WTC11 (cell line): ENCODE results near the gene KIF11. TPM values are rescaled to one million over a fixed set of nuclear protein-coding genes. Genes with fewer than 3 reads are reported as not detected.

Source experiments
- ATAC-seq: fragments of 200-7000 bp; cut with Tn5 transposase; 2 replicates; pipeline ENCODE4 v1.10.0; 2021; ENCODE audit warnings: mild to moderate bottlenecking, moderate library complexity
- CTCF ChIA-PET: fragments of 300-600 bp; sonication (Branson Sonifier 250); formaldehyde crosslinking; loops from one replicate; lab custom pipeline; 2021; ENCODE audit warnings: antibody characterized with exemption; lab: Charles Lee
- POLR2A ChIA-PET: fragments of 350-600 bp; sonication (Branson Sonifier 250); formaldehyde crosslinking; loops from one replicate; lab custom pipeline; 2021; ENCODE audit warnings: antibody characterized with exemption; lab: Charles Lee
- DNase-seq: peaks from one replicate; pipeline ENCODE4 v3.0.0; 2021; ENCODE audit warnings: low spot score
- H3K27ac Mint-ChIP-seq: 2 replicates; pipeline ENCODE4 v1.8.0; 2021; ENCODE audit warnings: mixed read lengths
- H3K27me3 Mint-ChIP-seq: 2 replicates; pipeline ENCODE4 v1.8.0; 2021; ENCODE audit warnings: low read depth, mild to moderate bottlenecking, moderate library complexity, mixed read lengths
- H3K36me3 Mint-ChIP-seq: 2 replicates; pipeline ENCODE4 v1.8.0; 2021; ENCODE audit warnings: mixed read lengths
- H3K4me1 Mint-ChIP-seq: 2 replicates; pipeline ENCODE4 v1.8.0; 2022; ENCODE audit warnings: mixed read lengths
- H3K4me3 Mint-ChIP-seq: 2 replicates; pipeline ENCODE4 v1.8.0; 2021; ENCODE audit warnings: mild to moderate bottlenecking, moderate library complexity, mixed read lengths
- H3K9me3 Mint-ChIP-seq: 2 replicates; pipeline ENCODE4 v1.8.0; 2021; ENCODE audit warnings: mixed read lengths
- AFF4 ChIP-seq: sonication (generic); formaldehyde crosslinking; IDR thresholded peaks from 2 replicates; pipeline ENCODE4 v1.8.1; 2023; ENCODE audit warnings: mild to moderate bottlenecking, missing genetic modification reagents, borderline replicate concordance
- ATF3 ChIP-seq: sonication (generic); formaldehyde crosslinking; conservative IDR thresholded peaks from 2 replicates; pipeline ENCODE4 v1.8.1; 2022; ENCODE audit warnings: mild to moderate bottlenecking, missing genetic modification reagents
- CREM ChIP-seq: sonication (generic); formaldehyde crosslinking; IDR thresholded peaks from 2 replicates; pipeline ENCODE4 v1.8.1; 2022; ENCODE audit warnings: mild to moderate bottlenecking, missing genetic modification reagents, moderate library complexity
- CTCF ChIP-seq: fragments of 200-600 bp; IDR thresholded peaks from 2 replicates; pipeline ENCODE4 v1.8.0; 2022; ENCODE audit warnings: antibody characterized with exemption
- E2F1 ChIP-seq: sonication (generic); formaldehyde crosslinking; IDR thresholded peaks from 2 replicates; pipeline ENCODE4 v1.8.0; 2022; ENCODE audit warnings: mild to moderate bottlenecking, missing genetic modification reagents
- FOXP1 ChIP-seq: sonication (generic); formaldehyde crosslinking; IDR thresholded peaks from 2 replicates; pipeline ENCODE4 v1.8.0; 2022; ENCODE audit warnings: missing genetic modification reagents, mild to moderate bottlenecking, moderate library complexity, borderline replicate concordance
- FOXP4 ChIP-seq: sonication (generic); formaldehyde crosslinking; IDR thresholded peaks from 2 replicates; pipeline ENCODE4 v1.8.0; 2022; ENCODE audit warnings: mild to moderate bottlenecking, missing genetic modification reagents
- GABPB1 ChIP-seq: sonication (generic); formaldehyde crosslinking; IDR thresholded peaks from 2 replicates; pipeline ENCODE4 v1.8.1; 2023; ENCODE audit warnings: mild to moderate bottlenecking, missing genetic modification reagents
- MXD4 ChIP-seq: fragments of 250-450 bp; sonication (Bioruptor Pico); IDR thresholded peaks from 2 replicates; pipeline ENCODE4 v1.8.0; 2021; ENCODE audit warnings: mild to moderate bottlenecking, moderate library complexity, borderline replicate concordance
- NR2C2 ChIP-seq: sonication (generic); formaldehyde crosslinking; IDR thresholded peaks from 2 replicates; pipeline ENCODE4 v1.8.0; 2022; ENCODE audit warnings: mild to moderate bottlenecking, missing genetic modification reagents
- NR3C1 ChIP-seq: sonication (generic); formaldehyde crosslinking; conservative IDR thresholded peaks from 2 replicates; pipeline ENCODE4 v1.8.1; 2023; ENCODE audit warnings: low read depth, mild to moderate bottlenecking, missing genetic modification reagents
- OVOL2 ChIP-seq: fragments of 250-450 bp; sonication (Bioruptor Pico); IDR thresholded peaks from 2 replicates; pipeline ENCODE4 v1.9.0; 2021; ENCODE audit warnings: mild to moderate bottlenecking, borderline replicate concordance
- SMAD4 ChIP-seq: sonication (generic); formaldehyde crosslinking; IDR thresholded peaks from 2 replicates; pipeline ENCODE4 v1.8.0; 2022; ENCODE audit warnings: mild to moderate bottlenecking, missing genetic modification reagents
- SOX15 ChIP-seq: fragments of 250-450 bp; sonication (Bioruptor Pico); IDR thresholded peaks from 2 replicates; pipeline ENCODE4 v1.9.0; 2021; ENCODE audit warnings: mild to moderate bottlenecking
- SP1 ChIP-seq: sonication (generic); formaldehyde crosslinking; conservative IDR thresholded peaks from 2 replicates; pipeline ENCODE4 v1.8.1; 2022; ENCODE audit warnings: missing genetic modification reagents
- TCF7 ChIP-seq: sonication (generic); formaldehyde crosslinking; IDR thresholded peaks from 2 replicates; pipeline ENCODE4 v1.8.0; 2022; ENCODE audit warnings: mild to moderate bottlenecking, low read depth, missing genetic modification reagents, moderate library complexity
- ZBTB43 ChIP-seq: sonication (generic); formaldehyde crosslinking; IDR thresholded peaks from 2 replicates; pipeline ENCODE4 v1.8.1; 2023; ENCODE audit warnings: mild to moderate bottlenecking, missing genetic modification reagents
- ZNF317 ChIP-seq: sonication (generic); formaldehyde crosslinking; IDR thresholded peaks from 2 replicates; pipeline ENCODE4 v1.8.1; 2023; ENCODE audit warnings: low read depth, mild to moderate bottlenecking, moderate library complexity, missing genetic modification reagents, borderline replicate concordance
- ZNF416 ChIP-seq: fragments of 250-450 bp; sonication (Bioruptor Pico); IDR thresholded peaks from 2 replicates; pipeline ENCODE4 v1.9.0; 2021; ENCODE audit warnings: mild to moderate bottlenecking, inconsistent platforms
- total RNA-seq: library from RNA; stranded (reverse); gene quantifications from 3 replicates; pipeline ENCODE4 v1.2.3, GENCODE V29; 2021

Gene KIF11
- total RNA-seq, 1 experiment from 2014 or later, result 55.7 TPM

- ChIA-PET POLR2A (interaction anchor here (0.9 kb wide), 1 partner anchor 21 kb away, joined by 3 read pairs; the partner anchor contains the start of gene IDE), CTCF (interaction anchor here (1.0 kb wide), 1 partner anchor 78 kb away, joined by 3 read pairs; no protein-coding TSS in a partner anchor)
- peak overlapping the region; percentile 95 for H3K4me3 Mint-ChIP-seq
- H3K27ac Mint-ChIP-seq, result 0 out of 2 replicates have a peak overlapping the region, but pooled peaks have one; percentile 2
- DNase-seq, result no peak
- H3K4me1 Mint-ChIP-seq, result peaks cover 52% of the 10 kb centered on the region
- H3K36me3 Mint-ChIP-seq, result no peaks in the 10 kb centered on the region
- no peaks in the 10 kb centered on the region for H3K9me3 Mint-ChIP-seq
- no peaks in the 10 kb centered on the region for H3K27me3 Mint-ChIP-seq
- TF ChIP-seq GABPB1 (CRISPR knock-in tag) (no peak), TCF7 (CRISPR knock-in tag) (no peak), SP1 (no peak), FOXP4 (no peak), CREM (CRISPR knock-in tag) (no peak), ATF3 (CRISPR knock-in tag) (no peak), NR3C1 (no peak), NR2C2 (no peak), ZNF416 (CRISPR knock-in tag) (no peak), OVOL2 (CRISPR knock-in tag) (no peak)
- TF ChIP-seq, all 79 proteins: peak for 0
- no peak for ATAC-seq
Observed at GRCh38 chr10:92595505-92595904, 2.6 kb downstream of the KIF11 start.

- ATAC-seq (no peak), DNase-seq (no peak)
- CTCF ChIA-PET, result interaction anchor here (1.0 to 1.8 kb wide), 2 partner anchors 24 to 81 kb away, joined by 3 to 5 read pairs; partner anchors contain the start of gene IDE
- Mint-ChIP-seq H3K27me3 (no peaks in the 10 kb centered on the region), H3K36me3 (no peaks in the 10 kb centered on the region; the same call in 1 of the 2 replicates), H3K27ac (peak overlapping the region; percentile 72), H3K4me3 (no peak overlapping the region), H3K4me1 (peaks cover 45% of the 10 kb centered on the region), H3K9me3 (no peaks in the 10 kb centered on the region)
- POLR2A ChIA-PET, result no interaction called here
- no peak for TF ChIP-seq AFF4 (CRISPR knock-in tag)
- no peak for TF ChIP-seq SP1
- no peak for TF ChIP-seq ZBTB43 (CRISPR knock-in tag)
- no peak for TF ChIP-seq SMAD4 (CRISPR knock-in tag)
Observed at GRCh38 chr10:92598321-92598720, 5.4 kb downstream of the KIF11 start.

GRCh38 chr10:92604841-92605240 is 11.9 kb downstream of the KIF11 start:
- ChIA-PET CTCF (no interaction called here), POLR2A (no interaction called here)
- no peaks in the 10 kb centered on the region for H3K9me3 Mint-ChIP-seq
- DNase-seq (no peak), ATAC-seq (no peak)
- H3K4me1 Mint-ChIP-seq, result peaks cover 12% of the 10 kb centered on the region
- H3K4me3 Mint-ChIP-seq, result no peak overlapping the region
- H3K27ac Mint-ChIP-seq, result 0 out of 2 replicates have a peak overlapping the region, but pooled peaks have one; percentile 4
- no peaks in the 10 kb centered on the region for H3K27me3 Mint-ChIP-seq
- H3K36me3 Mint-ChIP-seq, result peaks cover 27% of the 10 kb centered on the region
- TF ChIP-seq MXD4 (CRISPR knock-in tag) (no peak), FOXP1 (no peak), E2F1 (CRISPR knock-in tag) (no peak), CTCF (no peak), TCF7 (CRISPR knock-in tag) (no peak), ZNF317 (CRISPR knock-in tag) (no peak), SOX15 (CRISPR knock-in tag) (no peak)
